GM21367 (cell line): ENCODE measurements around the gene GYG2.
"Not testable (repeated sequence)": the region's sequence is repeated elsewhere in the genome, so short reads cannot be mapped to it uniquely, and the experiment has no call there.

Source experiments
- ATAC-seq: cut with Tn5 transposase; IDR thresholded peaks from one replicate; pipeline ENCODE4 v1.9.1; 2021; ENCODE audit not compliant: unreplicated experiment

GYG2 gene

DNA sequence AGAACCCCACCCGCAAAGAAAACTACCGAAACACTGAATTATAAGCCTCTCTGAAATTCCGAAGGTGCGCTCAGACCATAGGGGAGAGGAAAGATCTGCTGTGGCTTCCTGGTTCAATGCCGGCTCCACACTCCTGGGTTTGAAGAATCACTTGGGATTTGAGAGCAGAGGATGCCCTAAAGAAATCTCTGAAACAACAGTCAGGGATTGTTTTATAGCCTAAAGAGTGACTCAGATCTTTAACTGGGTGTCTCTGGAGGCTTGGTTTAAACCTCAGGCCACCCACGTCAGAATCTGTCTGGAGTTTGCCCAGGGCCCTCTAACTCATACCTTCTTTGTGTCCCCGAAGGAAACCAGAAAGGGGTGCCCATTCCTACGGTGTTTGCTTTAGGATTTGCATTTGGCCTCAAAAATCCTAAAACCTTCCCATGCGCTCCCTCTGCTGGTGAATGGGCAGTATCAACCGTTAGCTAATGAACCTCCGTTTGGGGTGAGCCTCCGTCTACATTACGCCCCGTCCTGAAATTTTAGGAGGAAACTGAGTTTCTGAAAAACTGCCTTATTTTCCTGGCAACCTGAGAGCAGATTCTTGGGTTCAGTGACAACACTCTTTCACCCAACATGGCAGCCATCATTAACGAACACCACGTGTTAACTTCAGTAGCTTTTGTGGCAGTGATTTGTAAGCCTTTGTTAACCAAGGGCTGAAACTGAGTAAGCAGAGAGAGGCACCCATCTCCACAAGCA lies 16.4 kb upstream of the GYG2 start:
- not testable (repeated sequence) for ATAC-seq

DNA sequence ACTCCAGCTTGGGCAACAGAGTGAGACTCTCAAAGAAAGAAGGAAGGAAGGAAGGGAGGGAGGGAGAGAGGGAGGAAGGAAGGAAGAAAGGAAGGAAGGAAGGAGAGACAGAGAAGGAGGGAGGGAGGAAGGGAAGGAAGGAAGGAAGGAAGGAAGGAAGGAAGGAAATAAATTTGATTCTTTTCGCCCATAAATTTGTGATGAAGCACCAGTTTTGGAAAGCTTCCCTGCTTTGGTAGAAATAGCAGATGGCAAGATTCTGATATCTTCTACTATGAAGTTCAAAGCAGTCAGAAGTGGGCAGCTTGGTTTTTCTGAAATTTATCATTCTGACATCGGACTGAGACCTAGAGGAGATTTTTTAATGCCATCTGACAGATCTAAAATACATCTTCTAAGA lies 11.7 kb upstream of the GYG2 start:
- ATAC-seq, result no peak

DNA sequence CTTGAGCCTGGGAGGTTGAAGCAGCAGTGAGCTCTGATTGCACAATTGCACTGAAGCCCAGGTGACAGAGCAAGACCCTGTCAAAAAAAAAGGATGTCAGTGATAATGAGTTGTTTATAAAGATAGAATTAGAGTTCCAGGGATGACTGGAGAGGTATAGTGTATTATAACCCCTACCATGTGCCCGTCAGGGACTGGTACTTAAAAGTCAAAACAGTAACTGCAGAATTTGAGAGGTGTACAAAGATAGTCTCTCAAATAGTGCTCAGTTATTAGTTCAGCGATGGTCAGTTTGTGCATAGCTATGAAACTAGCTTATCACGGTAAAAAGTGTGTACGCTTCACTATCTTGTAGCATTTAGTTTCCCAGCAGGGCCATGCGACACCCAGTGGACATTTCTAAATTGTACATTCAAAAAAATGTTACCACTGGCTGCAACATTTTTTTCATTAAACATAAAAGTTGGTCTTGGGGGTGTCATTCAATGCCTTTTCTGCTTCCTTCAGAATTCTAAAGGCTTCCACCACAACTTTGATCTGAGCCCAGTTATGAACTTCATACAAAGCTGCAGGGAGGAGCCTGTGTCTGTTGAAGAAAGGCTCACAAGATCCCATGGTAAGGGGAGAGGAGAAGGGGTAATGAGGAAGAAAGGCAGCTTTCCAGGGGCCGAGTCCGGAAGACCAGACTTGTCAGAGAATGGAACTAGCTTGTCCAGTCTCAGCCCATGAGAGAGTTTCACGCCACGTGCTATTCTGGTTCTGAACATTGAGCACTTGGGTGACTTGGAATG lies 9.2 kb upstream of the GYG2 start:
- ATAC-seq, result no peak

DNA sequence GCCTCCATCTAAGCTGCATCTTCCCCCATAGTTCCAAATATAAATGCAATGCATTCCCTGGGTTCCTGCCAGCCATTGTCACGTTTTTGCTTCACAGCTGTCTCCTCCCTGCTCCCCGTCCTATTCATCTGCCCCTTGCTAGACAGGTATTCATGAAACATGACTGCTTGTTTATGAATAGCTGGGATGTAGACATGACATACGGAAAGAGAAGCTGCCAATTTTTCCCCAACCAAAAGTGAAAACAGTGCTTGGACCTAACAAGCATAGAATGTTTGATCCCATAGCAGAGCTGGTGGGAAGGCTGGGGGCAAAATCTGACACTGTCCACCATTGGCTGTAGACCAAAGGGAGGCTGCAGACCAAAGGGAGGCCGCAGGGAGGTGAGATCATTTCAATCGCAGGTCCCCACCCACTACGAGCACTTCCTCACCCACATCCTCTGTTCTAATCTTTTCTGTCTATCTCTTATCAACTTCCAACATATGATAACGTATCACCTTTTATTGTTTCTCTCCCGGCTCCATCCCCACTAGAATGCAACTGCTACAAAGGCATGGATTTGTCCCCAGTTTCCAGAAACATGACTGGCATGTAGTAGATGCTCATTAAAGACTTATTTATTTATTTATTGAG lies 8.5 kb upstream of the GYG2 start:
- ATAC-seq, result no peak

DNA sequence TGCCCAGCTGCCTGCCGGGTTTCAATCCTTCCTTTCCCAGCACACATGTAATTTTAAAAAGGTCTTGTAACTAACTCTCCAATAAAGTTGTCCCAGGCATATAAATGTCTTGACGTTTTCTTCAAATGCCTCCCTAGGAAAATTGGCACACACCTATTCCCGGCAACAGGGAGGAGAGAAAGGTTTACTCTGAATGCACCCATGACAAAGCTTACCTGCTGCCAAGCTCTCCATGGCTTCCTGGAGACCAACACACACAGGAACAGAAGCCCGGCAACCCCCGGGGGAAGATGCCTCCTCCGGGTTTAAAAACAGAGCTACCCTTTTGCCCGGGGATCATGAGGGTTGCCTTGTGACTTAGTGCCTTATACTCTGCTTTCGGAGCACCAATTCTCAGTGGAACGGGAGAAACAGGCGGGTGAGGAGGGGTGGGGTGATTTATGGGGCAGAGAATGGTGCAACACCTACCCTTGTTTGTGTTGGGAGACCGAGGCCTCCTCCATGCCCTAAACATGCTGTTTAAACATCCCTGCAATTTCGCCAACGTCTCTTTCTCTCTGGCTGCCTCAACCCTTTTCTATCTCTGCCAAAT lies 4.8 kb upstream of the GYG2 start:
- no peak for ATAC-seq

DNA sequence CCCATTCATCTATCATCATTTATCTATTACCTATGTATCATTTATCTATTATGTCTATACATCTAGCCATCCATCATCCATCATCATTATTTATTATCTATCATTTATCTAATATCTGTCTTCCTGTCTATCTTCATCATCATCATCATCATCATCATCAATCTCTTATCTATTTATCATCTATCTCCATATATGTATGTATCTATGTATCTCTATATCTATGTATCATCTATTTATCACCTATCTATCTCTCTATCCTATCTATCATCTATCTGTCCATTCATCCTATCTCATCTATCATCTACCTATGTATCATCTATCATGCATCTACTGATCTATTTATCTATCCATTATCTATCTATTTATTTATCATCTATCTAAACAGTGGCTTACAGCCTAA lies 3.8 kb upstream of the GYG2 start:
- ATAC-seq, result no peak

DNA sequence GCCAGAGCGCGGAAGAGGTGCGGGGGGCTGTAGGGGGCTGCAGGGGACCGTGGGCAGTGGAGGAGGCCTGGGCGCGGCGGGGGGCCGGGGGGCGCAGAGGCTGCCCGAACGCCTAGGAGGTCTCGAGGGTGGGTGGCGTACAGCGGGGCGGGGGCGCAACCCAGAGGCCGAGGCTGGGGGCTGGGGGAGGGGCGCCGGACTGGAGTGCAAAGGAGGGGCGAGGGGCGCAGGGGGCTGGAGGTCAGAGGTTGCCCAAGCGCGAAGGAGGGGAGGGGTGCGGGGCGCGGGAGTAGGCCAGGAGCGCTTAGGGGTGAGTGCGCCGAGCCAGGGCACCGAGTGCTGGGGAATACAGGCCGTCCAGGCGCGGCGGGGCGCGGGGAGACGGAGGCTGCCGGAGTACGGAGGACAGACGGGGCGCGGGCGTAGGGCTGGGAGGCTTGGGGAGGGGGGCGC lies 255 bp downstream of the GYG2 start:
- ATAC-seq, result no peak

DNA sequence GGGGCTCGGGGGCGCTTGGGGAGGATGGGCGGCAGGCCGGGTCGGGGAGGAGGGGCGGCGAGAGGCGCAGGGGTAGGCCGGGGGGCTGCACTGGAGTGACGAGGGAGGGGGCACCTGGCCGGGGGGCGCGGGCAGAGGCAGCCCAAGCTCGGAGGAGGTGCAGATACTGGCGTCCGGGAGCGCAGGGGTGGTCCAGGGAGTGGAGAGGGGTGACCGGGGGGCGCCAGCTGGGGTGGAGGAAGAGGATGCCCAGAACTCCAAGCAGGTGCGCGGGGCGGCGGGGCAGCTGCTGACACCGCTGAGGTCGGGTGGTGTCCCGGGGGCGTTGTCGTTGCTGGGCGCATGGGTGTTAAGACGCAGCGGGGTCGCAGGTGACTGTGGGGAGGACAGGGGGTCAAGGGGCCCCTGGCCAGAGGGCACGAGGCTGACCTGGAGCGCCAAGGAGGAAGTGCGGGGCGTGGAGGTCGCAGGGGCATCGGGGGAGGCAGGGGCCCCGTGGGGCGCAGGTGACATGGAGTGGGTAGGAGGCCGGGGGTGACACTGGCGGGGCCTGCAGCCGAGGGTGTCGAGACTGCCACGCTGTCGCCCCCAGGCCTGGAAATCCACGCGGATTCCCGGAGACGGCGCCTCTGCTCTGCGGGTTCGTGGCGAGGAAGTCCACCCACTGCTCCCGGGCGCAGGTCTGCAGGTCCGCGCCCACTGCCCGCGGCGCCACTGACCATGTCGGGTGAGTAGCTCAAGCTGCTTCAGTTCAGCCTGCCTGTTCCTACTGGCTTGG lies 928 bp downstream of the GYG2 start:
- no peak for ATAC-seq

DNA sequence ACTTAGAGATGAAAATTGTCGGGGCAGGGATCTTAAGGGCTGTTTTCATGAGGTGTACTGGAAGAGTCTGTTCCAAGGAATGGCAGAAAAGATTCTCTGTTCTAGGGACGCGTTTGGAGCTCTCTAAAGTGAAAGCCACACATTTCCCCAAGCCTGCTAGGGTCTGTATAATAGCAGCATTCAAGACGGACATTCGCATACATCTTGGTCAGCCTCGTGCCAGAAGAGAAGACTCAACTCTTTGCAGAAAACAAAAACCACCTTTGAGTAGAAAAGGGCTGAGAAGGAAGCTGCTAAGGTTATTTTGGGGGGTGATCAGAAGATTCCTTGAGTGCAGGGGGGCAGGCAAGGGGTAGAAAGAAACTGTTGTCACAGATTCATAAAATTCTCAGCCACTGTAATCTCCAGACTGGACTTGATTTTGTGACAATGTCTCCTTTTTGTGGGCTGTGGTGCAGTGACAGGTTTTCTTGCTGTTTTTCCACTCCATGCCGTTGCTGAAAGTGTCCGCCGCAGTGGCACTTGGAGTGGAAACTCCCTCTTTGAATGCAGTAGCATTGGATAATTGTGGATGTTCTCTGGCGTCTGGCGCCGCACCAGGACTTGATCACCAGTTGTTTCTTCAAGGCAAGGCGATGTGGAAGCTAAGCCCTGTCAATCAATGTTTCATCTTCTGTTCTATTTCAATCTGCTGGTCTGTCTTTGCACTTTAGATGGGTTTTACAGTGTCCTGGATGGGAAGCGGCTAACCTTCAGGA lies 2.9 kb downstream of the GYG2 start:
- ATAC-seq, result no peak

DNA sequence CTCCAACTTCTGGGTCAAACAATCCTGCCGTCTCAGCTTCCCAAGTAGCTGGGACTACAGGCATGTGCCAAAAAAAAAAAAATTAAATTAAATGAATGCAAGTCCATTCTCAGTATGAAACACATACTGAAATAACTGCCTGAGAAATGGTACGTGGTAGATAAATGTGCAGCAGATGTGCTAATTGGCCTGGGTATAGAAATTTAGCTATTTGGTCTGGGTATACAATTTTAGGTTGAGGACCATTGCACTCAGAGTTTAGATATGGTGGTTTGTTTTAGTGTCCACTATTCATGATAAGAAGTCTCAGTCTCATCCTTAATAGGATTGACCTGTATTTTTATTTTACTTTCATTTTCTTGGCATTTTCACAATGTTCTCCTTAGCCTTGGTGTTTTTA lies 9.2 kb downstream of the GYG2 start:
- no peak for ATAC-seq

DNA sequence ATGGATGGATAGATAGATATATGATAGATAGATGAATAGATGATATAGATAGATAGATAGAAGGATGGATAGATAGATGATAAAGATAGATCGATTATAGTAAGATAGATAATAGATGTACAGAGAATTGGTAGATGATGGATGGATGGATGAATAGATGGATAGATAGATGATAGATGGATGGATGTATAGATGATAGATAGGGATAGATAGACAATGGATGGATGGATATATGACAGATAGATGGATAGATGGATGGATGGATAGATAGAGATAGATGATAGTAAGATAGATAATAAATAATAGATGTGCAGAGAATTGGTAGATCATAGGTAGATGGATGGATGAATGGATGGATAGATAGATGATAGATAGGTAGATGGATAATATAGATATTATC lies 12.2 kb downstream of the GYG2 start:
- ATAC-seq, result no peak

DNA sequence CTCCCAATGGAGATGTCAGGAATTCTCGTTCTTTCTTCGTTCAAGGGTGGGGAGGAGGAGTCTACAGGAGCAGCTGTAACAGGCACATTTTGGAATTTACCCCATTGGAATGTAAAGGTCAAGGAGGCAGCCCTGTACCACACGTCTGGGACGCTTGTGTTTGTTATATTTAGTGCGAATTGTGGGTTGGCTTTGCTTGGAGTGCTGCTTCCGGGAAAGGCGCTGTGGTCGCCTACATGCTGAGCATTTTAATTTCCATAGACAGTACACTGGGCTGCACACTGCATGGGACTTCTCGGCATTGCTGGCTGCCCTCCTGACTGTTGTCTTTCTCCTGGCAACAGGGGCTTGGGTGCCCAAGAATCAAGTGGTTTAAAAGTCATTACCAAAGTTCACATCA lies 12.8 kb downstream of the GYG2 start:
- no peak for ATAC-seq

DNA sequence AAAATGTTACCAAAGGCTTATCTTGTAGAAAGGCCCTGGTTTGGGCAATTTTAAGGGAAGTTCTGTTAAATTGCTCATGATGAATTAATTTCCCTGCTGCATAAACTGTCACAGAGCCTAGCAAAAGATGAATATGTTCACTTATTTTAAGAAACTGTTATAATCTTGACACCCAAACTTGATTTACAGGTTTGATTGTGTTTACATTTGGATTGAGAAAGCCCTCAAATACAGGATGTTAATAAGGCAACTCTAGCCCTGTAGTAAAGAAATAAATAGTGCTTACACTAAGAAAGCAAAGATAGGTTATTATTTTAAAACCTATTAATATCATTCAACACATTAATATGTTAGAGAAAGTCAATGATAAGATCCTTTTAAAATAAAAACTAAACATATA lies 18.3 kb downstream of the GYG2 start:
- no peak for ATAC-seq

DNA sequence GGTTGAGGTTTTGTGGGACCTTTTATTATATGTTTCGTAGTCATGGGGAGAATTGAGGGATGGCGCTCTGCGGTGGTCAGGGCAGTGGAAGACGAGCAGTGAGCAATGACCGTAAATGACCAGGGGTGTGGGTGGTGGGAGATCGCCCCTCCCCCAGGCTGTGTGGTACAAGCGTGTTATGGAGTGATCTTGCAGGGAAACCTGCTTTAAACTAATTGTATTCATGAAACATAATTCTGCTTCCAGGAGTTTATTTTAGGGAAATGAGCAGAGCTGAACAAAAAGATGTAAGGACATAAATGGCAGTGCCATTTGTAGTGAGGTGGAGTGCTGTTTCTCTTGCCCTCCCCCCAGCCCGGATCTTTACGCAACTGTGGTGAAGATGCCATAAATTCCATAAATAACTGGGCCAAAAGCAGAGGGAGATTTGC lies 20.2 kb downstream of the GYG2 start:
- ATAC-seq, result no peak

DNA sequence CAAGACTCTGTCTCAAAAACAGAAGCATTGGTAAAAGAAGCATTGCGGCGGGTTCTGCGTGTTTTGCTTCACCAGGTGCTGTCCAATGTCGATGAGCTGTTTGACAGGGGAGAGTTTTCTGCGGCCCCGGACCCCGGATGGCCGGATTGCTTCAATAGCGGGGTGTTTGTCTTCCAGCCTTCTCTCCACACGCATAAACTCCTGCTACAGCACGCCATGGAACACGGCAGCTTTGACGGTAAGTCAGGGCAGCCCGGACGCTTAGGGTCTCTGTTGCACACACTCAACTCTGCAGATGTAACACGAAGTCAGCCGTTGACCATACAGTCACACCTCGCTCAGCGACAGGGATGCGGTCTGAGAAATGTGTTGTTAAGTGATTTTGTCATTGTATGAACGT lies 26.2 kb downstream of the GYG2 start:
- ATAC-seq, result no peak

DNA sequence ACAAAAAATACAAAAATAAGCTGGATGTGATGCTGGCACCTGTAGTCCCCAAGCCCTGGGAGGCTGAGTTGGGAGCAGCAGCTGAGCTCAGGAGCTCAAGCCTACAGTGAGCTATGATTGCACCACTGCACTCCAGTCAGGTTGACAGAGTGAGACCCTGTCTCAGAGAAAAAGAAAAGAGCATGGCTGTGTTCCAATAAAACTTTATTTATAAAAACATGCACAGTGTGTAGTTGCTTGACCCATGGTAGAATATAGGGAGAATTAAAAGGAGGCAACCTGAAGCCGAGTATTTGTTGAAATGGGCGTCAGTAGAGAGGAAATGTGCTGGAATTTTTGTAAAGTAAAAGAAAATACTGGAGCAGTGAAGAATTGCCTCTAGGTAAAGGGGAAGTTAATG lies 27.0 kb downstream of the GYG2 start:
- no peak for ATAC-seq

DNA sequence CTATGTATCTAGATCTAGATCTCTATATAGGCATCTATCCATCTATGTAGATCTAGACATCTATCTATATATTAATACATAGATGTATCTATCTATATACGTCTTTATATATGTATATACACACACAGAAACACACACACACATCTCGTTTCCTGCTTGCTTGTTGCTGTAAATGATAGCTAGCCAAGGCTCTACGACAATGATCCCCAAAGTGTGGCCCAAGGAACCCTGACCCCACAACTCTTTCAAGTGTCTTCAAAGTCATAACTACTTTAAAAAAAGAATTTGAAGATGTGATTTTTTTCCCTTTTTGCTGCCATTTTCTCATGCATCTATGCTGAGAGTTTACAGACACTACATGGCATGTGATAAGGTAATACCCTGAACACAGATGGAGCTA lies 28.8 kb downstream of the GYG2 start:
- no peak for ATAC-seq

DNA sequence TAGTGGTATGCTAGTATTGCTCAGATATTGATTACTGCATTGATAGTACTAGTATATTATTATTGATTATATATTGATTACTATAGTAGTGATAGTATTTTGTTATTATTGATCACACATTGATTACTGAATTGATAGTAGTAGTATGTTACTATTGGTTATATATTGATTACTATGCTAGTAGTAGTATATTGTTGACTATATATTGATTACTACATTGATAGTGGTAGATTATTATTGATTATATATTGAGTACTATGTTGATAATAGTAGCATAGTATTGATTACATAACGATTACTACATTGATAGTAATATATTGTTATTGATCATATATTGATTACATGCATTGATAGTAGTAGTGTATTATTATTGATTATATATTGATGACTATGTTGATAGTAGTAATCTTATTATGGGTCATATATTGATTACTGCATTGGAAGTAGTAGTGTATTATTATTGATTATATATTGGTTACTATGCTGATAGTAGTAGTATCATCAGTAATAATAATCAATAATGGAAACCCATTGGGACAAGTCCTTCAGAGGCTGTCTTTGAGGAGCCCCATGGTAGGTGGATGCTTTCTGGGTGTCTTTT lies 30.6 kb downstream of the GYG2 start:
- ATAC-seq, result no peak

DNA sequence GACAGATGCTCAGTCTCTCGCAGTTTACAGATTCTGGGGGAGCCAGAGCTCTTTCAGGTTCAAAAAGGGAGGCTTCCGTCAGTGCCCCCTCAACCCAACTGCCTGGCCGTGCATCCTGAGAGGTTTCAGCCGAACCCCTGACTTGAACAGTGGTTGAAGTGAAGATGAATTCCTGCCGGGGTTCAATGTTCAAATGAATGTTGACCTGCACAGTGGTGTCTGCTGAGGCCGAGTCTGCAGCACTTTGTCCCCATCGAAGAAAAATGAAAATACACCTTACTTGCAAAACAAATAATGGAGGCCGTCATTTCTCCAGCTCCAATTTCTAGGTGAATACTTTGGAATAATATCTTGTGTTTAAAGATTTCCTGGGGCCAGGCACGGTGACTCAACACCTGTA lies 33.7 kb downstream of the GYG2 start:
- no peak for ATAC-seq

DNA sequence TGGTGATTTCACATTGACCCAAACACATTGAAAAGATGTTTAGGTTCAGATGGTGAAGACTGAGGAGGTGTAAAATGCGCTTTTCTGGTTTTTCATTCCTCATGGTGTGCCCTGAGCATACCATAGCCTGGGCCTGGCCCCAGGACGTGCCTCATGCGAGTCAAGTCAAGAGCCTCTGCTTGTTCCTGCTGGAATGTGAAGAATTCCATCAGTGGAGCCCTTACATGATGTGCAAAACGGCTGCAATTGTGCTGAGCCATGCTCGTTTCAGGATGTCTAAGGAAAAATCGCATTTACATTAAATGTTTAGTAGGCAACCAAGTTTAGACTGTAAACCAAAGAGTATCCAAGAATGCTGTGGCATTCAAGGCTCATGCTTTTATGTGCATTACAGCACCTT lies 34.9 kb downstream of the GYG2 start:
- no peak for ATAC-seq
